ENCODE measurements around the gene POMGNT2.
A peak's percentile ranks its signal among the peaks of the same experiment; 100 is the strongest.

The POMGNT2 gene

DNA sequence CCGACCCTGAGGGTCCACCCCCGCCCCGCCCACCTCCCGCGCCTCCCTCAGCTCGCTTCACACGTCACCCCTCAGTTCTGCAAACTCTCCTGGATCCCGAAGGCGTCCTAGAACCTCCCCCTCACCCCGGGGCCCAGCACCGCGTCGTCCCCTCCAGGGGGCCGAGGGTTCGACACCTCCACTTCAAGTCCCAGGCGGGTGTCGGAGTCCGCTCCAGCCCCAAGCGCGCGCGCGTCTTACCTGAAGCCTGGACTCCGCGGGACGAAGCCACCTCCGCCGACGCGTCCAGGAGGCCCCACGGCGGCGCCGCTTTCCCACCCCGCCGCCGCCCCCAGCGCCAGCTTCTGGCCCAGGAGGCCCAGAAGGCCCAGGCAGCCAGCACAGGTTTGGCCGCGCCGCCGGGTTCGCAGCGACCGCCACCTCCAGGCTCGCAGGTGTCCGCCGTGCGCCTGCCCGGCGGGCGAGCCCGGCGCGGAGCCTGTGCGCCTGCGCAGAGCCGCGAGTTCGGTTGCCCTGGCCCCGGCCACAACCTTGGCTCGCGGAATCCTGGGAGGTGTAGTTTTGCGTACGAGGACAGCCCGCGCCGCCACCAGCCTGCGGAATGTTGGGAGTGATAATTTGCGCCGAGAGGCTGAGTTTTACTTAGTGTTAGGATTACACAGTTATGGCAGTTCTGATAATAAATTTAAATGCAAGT lies at the start of gene POMGNT2:
Gene POMGNT2 (minus strand): TSS at position 484 of the 697 bp plus-strand sequence. CDS start 24,648 bp downstream, outside the sequence.
- peak; percentile 86 for DNase-seq

DNA sequence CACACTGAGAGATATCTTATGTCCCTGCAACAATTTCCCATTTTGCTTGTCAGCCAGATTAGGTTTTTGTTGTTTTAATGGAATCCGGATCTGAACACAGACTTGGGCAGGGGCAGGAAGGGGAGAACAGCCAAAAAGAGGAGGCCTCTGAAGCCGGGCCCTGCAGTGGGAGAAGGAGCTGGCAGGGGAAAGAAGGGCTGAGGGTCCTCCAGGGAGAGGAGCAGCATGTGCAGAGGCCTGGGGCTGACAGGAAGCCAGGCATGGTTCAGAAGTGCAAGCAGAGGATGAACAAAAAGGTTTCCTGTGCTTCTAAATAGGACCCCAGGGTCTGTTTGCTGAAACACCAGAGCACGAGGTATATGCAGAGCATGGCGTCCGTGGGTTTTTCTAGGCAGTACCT lies 49.1 kb upstream of the POMGNT2 start:
- DNase-seq: no peak

DNA sequence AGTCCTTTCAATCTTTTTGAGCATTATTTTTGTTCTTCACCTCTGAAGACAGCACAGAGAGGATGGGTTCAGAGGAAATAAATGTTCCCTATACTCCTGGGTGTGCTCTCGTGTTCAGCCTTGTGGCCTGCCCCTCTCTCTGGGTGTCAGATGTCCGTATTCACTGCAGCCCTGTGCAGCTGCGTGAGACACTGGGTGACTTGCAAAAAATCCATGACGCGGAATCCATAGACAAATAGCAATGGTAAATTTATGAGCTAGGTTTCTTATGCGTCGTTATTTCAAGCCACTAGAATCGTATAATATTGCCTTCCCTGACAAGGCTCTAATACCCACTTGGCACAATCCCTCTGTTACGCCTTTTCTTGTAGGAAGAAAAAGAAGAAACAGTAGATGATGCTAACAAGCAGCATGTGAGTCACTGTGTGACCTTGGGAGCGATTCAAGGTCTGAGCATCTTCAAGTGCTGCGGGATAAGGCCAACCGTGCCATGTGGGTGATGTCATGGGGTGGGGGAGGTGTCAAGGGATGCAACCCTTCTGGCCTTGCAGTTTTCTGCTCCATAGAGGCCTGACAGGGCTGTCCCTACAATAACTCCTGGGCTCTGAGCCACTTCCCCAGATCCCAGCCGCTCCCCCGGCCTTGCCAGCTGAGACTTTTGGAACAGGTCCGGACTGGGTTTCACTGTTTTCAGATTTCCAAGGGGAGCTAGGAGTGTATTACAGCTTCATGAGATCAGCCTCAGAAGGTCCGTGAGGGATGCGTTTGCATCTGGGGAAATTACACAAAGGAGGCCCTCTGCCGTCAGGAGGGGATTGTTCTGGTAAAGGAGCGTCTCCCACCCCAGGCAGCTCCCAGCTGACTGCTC lies 47.6 kb upstream of the POMGNT2 start:
- no peak for DNase-seq

DNA sequence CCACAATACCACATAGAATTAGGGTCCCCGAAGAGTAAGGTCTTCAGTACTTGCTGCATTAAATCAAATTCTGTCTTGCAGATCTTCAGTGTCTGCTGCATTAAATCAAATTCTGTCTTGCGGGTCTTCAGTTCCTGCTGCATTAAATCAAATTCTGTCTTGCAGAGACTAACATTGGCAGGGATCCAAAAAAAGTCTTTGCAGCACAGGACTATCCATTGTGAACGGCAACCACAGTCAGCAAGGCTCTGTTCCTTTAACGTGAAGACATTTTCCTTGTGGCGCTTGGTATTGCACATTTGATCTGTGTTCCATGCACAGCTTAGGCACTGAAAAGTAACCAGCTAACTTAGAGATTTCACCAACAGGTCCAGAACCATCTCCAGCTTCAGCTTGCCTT lies 46.8 kb upstream of the POMGNT2 start:
- DNase-seq: no peak

DNA sequence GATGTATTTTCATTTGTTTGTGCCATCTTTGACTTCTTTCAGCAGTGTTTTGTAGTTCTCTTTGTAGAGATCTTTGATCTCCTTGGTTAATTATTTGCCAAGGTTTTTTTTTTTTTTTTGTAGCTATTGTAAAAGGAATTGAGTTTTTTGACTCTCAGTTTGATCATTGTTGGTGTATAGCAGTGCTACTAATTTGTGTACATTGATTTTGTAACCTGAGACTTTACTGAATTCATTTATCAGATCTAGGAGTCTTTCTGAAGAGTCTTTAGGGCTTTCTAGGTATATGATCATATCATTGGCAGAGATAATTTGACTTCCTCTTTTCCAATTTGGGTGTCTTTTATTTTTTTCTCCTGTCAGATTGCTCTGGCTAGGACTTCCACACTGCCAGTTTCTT lies 42.2 kb upstream of the POMGNT2 start:
- no peak for DNase-seq

DNA sequence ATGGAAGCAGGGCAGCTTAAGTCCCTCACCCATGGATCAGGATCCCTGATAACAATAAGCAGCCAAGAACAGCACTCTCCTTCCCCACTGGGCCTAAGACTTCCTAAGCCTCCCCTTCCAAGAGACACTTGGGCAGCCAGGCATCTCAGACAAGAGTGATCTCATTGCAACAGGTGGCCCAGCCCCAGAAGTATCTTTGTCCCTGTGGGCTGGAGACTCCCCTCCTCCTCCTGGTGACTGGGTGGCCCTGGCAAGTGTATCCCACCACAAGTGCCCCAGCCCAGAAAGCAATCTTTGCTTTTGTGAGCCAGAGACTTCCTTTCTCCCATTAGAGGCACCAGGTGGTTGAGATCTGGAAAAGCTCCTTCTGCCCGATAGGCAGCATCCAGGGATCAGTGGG lies 40.7 kb upstream of the POMGNT2 start:
- DNase-seq: no peak

DNA sequence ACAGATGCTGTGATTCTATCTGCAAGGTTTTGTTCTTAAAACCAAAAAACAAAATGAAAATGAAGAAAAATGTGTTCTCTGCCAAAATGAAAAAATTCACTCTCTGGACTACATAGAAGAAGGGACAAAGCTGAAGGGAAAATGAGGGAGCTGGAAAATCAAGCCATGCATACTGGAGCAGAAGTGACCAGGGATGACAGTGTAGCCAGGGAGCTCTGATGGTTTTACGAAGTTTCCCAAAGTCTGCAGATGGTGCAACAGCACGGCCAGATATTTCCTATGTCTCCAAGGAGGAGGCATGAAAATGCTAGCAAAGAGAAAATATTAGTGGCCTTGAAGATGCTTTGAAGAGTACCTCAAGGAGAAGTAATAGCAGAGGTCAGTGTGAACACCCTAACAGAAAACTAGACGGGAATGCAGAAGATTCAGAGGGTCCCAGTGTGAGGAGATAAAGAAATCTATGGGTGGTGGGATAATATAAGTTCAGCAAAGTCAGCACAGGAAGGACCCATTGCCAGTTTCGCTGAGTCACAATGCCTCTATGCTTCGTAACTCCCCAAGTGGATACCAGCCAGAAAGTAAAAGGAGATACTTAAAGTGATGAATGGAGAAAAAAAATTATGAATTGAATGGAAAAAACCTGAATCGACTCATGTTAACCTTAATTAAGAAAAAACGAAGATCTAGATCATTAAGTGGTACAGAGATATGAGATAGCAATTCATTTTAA lies 39.0 kb upstream of the POMGNT2 start:
- no peak for DNase-seq

DNA sequence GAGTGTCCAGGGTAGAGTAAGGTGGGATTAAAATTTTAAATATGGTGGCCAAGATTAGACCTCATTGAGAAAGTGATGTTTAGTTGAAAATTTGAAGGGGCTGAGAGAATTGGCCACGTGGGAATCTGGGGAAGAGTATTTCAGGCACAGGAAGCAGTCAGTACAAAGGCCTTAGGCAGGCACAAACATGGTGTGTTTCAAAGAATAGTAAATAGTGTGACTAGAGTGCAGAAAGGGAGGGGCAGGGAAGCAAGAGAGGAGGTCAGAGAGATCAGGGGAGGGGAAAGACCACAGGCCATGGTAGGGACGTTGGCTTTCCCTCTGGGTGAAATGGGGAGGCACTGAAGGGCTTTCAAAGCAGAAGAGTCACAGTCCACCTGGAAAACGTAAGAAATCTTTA lies 36.6 kb upstream of the POMGNT2 start:
- no peak for DNase-seq

DNA sequence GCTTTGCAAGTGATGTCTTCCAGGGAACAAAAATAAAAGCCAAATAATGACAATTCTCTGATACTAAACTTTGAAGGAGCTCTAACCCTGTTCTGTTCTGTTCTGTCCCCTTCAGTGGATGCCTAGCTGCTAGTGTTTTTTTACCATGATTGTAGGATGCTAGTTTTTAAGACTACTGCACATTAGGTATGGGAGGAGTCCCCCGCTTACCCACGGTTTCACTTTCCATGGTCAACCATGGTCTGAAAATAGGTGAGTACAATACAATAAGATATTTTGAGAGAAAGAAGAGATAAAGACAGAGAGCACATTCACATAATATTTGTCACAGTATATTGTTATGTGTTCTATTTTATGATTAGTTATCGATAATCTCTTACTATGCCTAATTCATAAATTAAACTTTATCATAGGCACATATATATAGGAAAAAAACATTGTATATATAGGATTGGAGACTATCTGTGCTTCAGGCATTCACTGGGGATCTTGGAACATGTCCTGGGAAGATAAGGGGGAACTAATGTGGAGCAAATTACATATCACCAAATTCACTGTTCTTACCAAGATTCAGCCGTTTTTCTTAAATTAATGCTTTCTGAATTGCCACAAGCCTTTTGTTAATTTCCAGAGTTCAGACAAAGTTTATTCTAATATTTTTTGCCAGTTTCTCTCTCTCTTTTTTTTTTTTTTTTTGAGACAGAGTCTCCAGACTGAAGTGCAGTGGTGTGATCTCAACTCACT lies 32.8 kb upstream of the POMGNT2 start:
- DNase-seq: no peak

DNA sequence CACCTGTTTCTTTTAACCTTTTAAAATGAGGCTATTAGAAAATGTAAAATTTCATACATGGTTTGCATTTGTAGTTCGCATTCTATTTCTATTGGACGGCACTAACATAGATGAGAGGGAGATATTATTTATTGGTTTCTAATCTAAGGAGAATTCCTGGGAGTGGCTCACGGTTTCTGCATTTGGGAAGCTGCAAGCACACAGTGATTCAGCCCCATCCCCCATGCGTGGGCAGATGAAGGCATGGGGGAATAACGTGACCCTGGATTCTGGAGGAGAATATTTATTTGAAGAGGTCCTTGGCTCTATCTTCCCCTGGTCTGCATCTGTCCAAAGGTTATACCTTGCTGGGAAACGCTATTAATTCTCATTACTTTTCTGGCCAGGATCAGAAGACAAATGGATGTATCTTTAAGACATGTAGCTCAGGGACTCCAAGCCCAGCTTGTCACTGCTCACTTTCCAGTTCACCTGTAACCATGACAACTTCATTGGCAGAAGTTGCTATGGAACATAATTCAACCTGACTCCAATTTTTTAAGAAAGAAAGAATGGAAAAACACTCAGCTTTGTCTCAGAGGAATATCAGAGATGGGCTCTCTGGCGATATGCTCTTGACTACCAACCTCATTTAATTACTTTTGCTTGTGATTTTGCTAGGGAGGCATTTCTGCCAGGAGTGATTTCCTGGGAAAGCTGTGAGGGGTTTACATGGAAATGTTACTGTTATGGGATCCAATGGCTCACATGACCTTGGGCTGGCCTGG lies 27.2 kb upstream of the POMGNT2 start:
- no peak for DNase-seq

DNA sequence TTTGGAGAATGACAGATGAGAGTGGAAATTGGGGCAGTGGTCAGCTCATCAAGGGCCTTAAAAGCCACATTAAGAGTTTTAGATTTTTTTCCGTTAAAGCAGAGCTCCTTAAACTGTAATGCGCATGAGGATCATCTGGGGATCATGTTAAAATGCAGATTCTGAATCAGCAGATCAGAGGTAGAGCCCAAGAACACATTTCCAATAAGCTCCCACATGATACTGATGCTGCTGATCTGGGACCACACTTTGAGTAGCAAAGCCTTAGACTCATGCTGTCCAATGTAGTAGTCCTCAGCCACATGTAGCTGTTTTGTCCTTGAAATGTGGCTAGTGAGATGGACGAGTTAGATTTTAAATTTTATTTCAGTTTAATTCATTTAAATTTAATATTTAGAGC lies 26.3 kb upstream of the POMGNT2 start:
- DNase-seq: no peak

DNA sequence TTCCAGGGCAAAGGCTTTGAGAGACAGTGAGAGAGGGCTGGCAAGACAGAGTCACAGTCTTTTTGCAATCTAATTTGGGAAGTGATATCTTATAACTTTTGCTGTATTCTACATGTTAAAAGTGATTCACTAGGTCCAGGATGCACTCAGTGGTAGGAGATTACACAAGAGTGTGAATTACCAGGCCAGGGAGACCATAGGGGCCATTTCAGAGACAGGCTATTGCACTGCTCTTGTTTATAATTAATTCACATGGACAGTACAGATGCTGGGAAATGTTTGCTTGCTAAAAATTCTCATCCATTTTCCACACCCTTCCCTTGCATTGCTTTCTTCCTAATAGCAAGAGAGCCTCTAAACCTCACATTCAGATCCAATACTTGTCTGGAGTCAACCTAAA lies 22.6 kb upstream of the POMGNT2 start:
- no peak for DNase-seq

DNA sequence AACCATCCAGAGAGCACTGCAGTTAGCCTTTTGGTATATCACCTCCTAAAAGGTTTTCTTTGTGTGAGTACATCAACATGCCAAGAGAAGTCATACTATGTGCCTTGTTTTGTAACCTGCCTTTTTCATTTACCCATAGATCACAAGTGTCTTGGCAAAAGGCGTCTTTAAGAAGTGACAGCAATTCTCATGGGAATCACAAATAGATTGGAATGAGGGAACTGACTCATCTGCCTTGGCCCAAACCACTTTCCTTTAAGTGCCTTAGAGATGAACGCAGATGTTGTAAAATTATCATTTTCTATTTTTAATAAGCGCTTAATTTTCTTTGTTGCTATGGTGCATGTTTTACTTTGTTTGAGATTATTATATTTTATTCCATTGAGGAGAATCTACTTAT lies 20.7 kb upstream of the POMGNT2 start:
- DNase-seq: no peak

DNA sequence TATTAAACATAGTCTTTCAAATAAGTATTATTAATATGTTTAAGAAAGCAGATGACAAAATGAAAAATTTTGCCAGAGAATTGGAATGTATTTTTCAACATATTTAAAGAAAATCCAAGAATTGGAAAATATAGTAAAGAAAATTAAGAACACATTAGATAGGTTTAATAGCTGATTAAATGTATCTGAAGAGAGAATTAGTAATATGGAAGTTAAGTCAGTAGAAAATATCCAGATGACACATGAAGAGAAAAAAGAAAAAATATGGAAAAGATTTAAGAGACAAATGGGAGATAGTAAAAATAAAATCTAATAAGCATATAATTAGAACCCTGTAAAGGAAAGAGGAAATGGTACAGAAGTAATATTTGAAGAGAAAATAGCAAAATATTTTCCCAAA lies 18.0 kb upstream of the POMGNT2 start:
- no peak for DNase-seq

DNA sequence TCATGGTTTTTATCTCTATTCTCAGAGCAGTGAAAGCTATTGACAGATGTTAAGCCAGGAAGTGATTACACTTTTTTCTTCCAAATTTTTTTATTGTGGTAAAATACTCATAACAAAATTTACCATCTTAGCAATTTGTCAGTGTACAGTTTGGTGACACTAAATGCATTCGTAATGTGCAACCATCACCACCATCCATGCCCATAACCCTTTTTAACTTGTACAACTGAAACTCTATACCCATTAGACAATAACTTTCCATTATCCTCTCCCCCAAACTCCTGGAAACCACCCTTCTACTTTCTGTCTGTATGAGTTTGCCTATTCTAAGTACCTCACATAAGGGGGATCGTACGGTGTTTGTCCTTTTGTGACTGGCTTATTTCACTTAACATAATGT lies 15.1 kb upstream of the POMGNT2 start:
- no peak for DNase-seq

DNA sequence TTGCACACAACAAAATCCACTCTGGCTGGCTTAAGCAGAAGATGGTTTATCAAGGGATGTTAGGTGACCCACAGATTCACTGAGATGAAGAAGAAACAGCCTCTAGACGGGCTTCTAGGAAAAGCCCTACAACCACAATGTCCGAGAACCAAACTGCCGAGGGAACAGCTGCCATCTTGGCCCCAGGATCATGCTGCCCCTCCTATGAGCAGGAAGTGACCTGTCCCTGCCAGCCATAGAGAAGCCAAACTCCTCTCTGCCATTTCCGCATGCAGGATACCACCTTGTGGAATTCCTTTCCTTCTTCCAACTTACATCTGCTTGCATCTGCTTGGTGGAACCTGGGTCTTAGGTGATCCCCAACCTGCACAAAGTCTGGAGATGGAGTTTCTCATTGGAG lies 11.4 kb upstream of the POMGNT2 start:
- no peak for DNase-seq

DNA sequence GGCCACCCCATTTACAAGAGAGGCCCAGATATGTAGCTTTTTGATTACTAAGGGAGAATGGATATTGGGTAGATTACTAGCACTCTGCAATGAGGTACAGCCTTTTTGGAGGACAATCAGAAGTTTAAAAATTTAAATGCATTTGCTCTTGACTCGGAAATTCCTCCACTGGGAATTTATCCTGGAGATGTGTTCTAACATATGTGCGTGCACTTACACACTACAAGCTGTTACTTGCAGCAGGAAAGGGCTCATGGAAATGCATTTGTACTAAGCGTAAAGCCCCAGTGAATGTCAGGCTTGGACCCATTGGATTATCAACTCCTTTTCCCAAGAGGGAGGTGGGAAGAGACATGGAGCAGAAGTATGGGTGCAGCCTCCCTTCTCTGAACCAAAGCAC lies 7.8 kb upstream of the POMGNT2 start:
- no peak for DNase-seq

DNA sequence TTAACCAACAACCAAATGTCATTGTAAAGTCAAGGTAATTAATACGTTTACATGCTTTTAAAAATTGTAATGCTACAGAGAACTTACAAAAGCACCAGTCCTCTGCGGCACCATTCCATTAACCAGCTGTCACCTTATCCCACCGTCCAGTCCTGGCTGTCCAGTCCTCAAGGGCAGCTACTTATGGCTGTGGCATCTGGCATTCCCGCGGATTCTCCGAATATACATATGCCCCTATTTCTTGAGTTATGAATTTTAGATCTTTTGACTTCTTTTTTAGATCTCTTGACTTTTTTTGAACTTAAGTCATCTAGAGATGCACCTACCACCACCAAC lies 382 bp upstream of the POMGNT2 start:
- DNase-seq: no peak

DNA sequence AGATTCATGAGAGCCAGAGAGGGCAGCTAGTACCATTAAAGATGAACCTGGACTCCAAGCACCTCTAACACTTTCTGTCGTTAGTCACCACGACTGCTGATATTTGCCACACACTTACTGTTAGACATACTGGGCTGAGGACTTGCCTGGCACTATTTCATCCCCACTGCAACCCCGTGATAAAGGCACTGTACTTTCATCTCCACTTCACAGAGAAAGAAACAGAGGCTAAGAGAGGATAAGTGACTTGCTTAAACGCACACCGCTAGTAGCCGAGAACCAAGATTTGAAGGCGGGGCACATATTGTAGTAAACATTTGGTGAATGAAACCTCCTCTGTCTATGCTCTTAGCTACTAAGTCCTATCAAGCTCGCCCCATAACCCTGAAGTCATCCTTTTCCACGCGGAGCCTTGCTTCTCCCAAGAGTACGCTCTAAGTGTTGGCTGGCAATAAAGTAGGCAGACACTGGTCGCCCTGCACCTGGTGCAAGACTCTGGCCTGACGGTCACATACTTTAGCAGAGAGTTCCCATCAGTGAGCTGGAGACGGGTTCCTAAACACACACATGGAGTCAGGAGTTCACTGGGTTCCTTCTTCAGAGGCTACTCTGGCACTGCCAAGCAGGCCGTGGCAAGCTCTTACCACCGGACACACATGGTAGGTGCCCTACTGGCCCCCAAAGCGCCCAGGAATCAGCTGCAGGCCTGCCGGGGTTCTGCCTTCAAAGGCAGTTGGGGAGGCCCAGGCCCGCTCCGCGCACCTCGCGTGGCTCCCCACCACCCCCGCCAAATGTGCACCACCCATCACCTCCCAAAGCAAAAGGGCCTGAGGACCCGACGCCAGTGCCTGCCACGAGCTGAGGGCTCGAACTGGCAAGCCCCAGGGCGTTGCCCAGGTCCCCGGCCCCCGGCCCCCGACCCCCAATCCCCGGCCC lies 951 bp downstream of the POMGNT2 start:
- DNase-seq: no peak

DNA sequence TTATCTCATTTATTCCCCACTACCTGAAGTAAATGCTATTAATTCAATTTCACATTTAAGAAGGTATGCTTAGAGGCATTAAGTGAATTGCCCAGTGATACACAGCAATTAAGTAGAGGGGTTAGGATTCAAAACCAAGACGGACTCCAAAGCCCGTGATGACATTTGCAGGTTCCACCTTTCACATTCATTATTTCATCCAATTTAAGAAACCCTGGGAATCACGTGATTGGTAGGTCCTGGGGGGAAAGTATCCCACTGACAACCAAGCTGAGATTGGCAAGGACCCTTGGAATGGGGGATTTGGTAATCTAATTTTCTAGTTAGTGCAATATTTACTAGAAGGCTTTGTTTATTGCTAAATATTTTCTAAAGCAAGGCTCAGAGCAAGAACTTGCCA lies 1.8 kb downstream of the POMGNT2 start:
- DNase-seq: no peak

DNA sequence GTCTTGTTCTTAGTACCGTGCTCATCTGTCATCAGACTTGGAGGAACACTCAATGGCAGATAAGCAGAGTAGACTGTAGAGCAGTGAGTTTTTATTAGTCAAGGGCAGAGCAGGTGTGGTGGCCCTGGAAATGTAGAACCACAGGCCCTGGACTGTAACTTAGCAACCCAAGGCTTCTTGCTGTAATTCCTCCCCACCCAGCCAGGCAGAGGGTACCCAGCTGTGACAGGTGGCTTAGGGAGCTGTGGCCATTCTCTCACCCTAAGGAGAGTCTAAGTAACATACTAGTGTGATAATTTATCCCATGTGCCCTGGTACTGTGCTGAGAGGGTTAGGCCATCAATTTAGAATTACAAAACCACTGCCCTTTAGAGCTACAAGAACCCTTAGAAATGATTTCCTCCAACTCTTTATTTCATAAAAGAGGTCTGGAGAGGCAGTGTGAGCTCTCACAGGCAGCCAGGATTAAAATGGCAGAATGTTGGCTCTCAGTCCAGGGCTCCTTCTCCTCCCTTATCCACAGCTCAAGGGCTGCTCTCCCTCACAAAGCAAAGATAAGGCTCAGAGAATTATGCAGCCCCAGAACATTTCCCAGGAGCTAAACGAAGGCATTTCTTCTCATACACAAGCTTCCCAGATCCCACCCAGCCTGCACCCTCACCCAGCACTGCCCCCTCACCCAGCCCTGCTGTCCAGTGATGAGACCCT lies 3.0 kb downstream of the POMGNT2 start:
- no peak for DNase-seq
